CD8-positive, alpha-beta memory T cell (primary cell): Measurements from ENCODE around the gene USP22. TPM values are rescaled to one million over a fixed set of nuclear protein-coding genes. Genes with fewer than 3 reads are reported as not detected.
A peak's percentile ranks its signal among the peaks of the same experiment; 100 is the strongest.

Source experiments
- CTCF ChIA-PET: fragments of 350-600 bp; sonication (Branson Sonifier 250); formaldehyde crosslinking; loops from one replicate; lab custom pipeline; 2021; ENCODE audit warnings: antibody characterized with exemption; lab: Charles Lee
- POLR2A ChIA-PET: fragments of 350-600 bp; sonication (Branson Sonifier 250); formaldehyde crosslinking; loops from one replicate; lab custom pipeline; 2021; ENCODE audit warnings: antibody characterized with exemption; lab: Charles Lee
- DNase-seq, 5 donors: peaks; one replicate each; pipeline versions ENCODE4 v3.0.0 to v3.0.0-alpha.2; 2020 to 2022; ENCODE audit warnings: mixed read lengths in 1 of 5
- H3K27ac ChIP-seq: one replicate; pipeline ENCODE4 v1.7.0; 2013; ENCODE audit warnings: low read depth, mild to moderate bottlenecking, low read length, moderate library complexity
- H3K27me3 ChIP-seq: 2 replicates; pipeline ENCODE4 v1.7.0; 2013; ENCODE audit warnings: low read length, mild to moderate bottlenecking; ENCODE audit not compliant: insufficient read depth, poor library complexity, severe bottlenecking
- H3K36me3 ChIP-seq: 2 replicates; pipeline ENCODE4 v1.7.0; 2013; ENCODE audit warnings: mild to moderate bottlenecking, low read length, moderate library complexity; ENCODE audit not compliant: insufficient read depth
- H3K4me1 ChIP-seq: 2 replicates; pipeline ENCODE4 v1.7.0; 2013; ENCODE audit warnings: mild to moderate bottlenecking, low read length, moderate library complexity; ENCODE audit not compliant: insufficient read depth
- H3K4me3 ChIP-seq: 2 replicates; pipeline ENCODE4 v1.7.0; 2013; ENCODE audit warnings: mild to moderate bottlenecking, low read length
- H3K9me3 ChIP-seq: 2 replicates; pipeline ENCODE4 v1.7.0; 2013; ENCODE audit warnings: mild to moderate bottlenecking, low read length
- H3K27ac Mint-ChIP-seq, 8 donors: one replicate each; pipeline ENCODE4 v1.8.0; 2020 to 2021; ENCODE audit warnings: mixed read lengths in 8 of 8, mild to moderate bottlenecking in 6 of 8, inconsistent platforms in 3 of 8, moderate library complexity in 3 of 8
- H3K27me3 Mint-ChIP-seq, 2 donors: one replicate each; pipeline ENCODE4 v1.8.0; 2020 to 2021; ENCODE audit warnings: mixed read lengths in 2 of 2, mild to moderate bottlenecking in 1 of 2, moderate library complexity in 1 of 2
- H3K36me3 Mint-ChIP-seq, 3 donors: one replicate each; pipeline ENCODE4 v1.8.0; 2020 to 2021; ENCODE audit warnings: mixed read lengths in 3 of 3, inconsistent platforms in 1 of 3, mild to moderate bottlenecking in 1 of 3
- H3K4me1 Mint-ChIP-seq, 3 donors: one replicate each; pipeline ENCODE4 v1.8.0; 2020 to 2021; ENCODE audit warnings: mixed read lengths in 3 of 3, inconsistent platforms in 1 of 3, mild to moderate bottlenecking in 1 of 3
- H3K4me3 Mint-ChIP-seq, 7 donors: one replicate each; pipeline ENCODE4 v1.8.0; 2020 to 2021; ENCODE audit warnings: mixed read lengths in 7 of 7, mild to moderate bottlenecking in 6 of 7, moderate library complexity in 4 of 7, inconsistent platforms in 2 of 7
- H3K9me3 Mint-ChIP-seq, 5 donors: one replicate each; pipeline ENCODE4 v1.8.0; 2020 to 2022; ENCODE audit warnings: mixed read lengths in 5 of 5, mild to moderate bottlenecking in 3 of 5, moderate library complexity in 2 of 5, inconsistent platforms in 1 of 5
- polyA plus RNA-seq: library from polyadenylated mRNA; unstranded; fragments of 300-500 nt; fragmentation: Illumina TruSeq; gene quantifications from one replicate; pipeline ENCODE4 v1.2.3, GENCODE V29; 2021
- total RNA-seq, 2 experiments: library from RNA; stranded (reverse); gene quantifications; one replicate each; pipeline ENCODE4 v1.2.3, GENCODE V29; 2021

The USP22 gene
- total and polyA plus RNA-seq, 3 experiments from 2014 or later, result 34.5 to 154 (median 146) TPM

DNA sequence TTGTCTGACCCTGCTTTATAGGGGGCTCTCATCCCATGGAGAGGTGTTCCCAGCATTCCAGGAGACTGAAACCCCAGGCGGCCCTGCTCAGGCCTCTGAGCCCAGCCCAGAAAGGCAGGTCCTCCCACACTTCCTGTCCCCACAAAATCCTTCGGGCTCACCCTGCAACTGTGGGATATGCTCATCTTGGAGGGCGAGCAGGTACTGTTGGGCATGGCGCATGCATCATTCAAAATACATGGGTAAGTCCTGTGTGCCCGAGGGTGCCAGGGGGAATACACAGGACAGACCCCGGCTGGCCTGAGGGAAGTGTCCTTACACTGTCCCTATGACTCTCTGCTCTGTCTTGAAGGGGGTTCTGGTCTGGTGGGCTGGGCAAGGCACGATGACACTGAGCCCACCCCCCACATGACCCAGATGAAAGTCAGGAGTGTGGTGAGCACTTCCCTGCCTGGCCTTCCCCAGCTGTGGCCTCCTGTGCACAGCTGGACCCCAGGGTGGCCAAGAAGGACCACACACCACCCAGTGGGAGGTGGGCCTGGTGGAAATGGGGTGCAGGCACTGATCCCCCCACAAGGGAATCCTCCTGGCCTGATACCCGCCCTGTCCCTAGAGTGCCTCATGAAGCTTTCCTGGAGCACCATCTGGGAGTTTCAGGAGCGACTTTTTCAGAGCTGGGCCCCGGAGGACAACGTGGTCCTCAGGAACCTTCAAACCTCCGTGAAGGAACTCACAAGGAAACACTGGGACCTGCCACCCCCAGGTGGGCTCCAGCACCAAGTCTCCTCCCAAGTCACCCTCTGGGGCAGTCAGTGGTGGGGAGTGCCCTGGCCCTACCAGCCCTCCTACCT lies 46.7 kb downstream of the USP22 start:
- peaks cover 6% of the 10 kb centered on the region for H3K4me1 ChIP-seq
- H3K4me1 Mint-ChIP-seq, result peaks cover 6 to 17% (median 15%) of the 10 kb centered on the region in 3 donors
- POLR2A ChIA-PET, result no interaction called here
- no peak overlapping the region for H3K27ac ChIP-seq
- CTCF ChIA-PET, result no interaction called here
- H3K9me3 Mint-ChIP-seq, result no peaks in the 10 kb centered on the region
- H3K36me3 ChIP-seq, result no peaks in the 10 kb centered on the region
- peak overlapping the region in 2 of 8 donors; percentile 57 to 64 for H3K27ac Mint-ChIP-seq
- no peaks in the 10 kb centered on the region for H3K27me3 Mint-ChIP-seq
- H3K36me3 Mint-ChIP-seq, result peaks cover 0 to 23% (median 0%) of the 10 kb centered on the region in 3 donors
- no peaks in the 10 kb centered on the region for H3K27me3 ChIP-seq
- H3K9me3 ChIP-seq, result no peaks in the 10 kb centered on the region
- H3K4me3 ChIP-seq, result no peak overlapping the region
- no peak overlapping the region for H3K4me3 Mint-ChIP-seq
- DNase-seq, result no peak

GRCh38 chr17:20995164-20995872 lies 47.5 kb downstream of the USP22 start:
- Mint-ChIP-seq H3K9me3 (no peaks in the 10 kb centered on the region), H3K27me3 (no peaks in the 10 kb centered on the region), H3K4me1 (peaks cover 6 to 17% (median 15%) of the 10 kb centered on the region in 3 donors), H3K27ac (no peak overlapping the region), H3K4me3 (no peak overlapping the region), H3K36me3 (peaks cover 0 to 16% (median 0%) of the 10 kb centered on the region in 3 donors)
- Histone ChIP-seq H3K27me3 (no peaks in the 10 kb centered on the region), H3K36me3 (no peaks in the 10 kb centered on the region), H3K4me1 (no peaks in the 10 kb centered on the region), H3K9me3 (no peaks in the 10 kb centered on the region), H3K4me3 (no peak overlapping the region), H3K27ac (no peak overlapping the region)
- POLR2A ChIA-PET, result no interaction called here
- CTCF ChIA-PET, result no interaction called here
- DNase-seq, result no peak

GRCh38 chr17:20994779-20995149 lies 48.0 kb downstream of the USP22 start:
- Histone ChIP-seq H3K27ac (no peak overlapping the region), H3K27me3 (no peaks in the 10 kb centered on the region), H3K4me3 (no peak overlapping the region), H3K36me3 (no peaks in the 10 kb centered on the region), H3K9me3 (no peaks in the 10 kb centered on the region), H3K4me1 (no peaks in the 10 kb centered on the region)
- H3K4me3 Mint-ChIP-seq, result no peak overlapping the region
- peaks cover 0 to 11% (median 0%) of the 10 kb centered on the region in 3 donors for H3K36me3 Mint-ChIP-seq
- ChIA-PET POLR2A (no interaction called here), CTCF (interaction anchor here (1.6 to 2.4 kb wide), 3 partner anchors 11 to 49 kb away, joined by 3 to 19 read pairs (median 13); partner anchors contain the start of gene USP22)
- peaks cover 6 to 14% (median 14%) of the 10 kb centered on the region in 3 donors for H3K4me1 Mint-ChIP-seq
- H3K27ac Mint-ChIP-seq, result no peak overlapping the region
- no peaks in the 10 kb centered on the region for H3K27me3 Mint-ChIP-seq
- no peak for DNase-seq
- H3K9me3 Mint-ChIP-seq, result no peaks in the 10 kb centered on the region

DNA sequence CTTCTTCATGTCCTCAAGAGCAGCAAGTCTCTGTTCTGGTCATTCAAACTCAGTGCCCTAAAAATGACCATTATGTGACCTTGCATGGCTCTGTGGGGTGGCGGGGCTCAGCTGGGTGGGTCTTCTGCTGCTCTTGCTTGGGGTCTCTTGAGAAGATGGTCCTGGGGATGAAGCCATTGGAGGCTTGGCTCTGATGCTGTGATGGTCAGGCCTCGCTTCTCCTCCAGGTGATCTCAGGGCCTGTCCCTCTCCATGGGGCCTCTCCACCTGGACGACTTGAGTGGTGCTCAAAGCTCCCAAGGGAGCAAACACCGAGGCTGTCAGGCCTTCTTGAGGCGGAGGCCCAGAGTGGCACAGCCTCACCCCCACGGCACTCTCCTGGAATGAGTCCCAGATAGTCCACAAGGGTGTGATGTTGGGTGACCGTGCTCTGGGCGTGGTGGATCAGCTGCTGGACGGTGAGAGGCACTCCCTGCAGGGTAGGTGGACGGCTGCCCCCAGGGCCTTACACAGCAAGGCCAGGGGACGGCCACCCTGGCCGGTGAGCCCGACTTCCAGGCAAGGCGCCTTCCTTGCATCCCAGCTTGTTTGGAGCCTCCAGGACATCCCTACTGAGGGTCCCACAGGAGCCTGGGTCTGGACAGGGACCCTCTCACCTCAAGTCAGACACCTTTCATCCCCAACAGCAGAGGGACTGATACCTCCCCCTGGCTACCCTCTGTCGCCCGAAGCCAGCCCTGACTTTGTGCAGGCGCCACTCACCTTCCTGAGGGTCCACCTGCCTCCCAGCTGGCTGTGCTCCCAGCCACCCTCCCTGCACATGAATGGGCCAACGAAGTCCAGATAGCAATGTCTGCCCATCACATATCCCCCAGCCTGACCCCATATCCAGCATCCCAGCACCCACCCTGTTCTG lies 48.7 kb downstream of the USP22 start:
- DNase-seq, result no peak
- Histone ChIP-seq H3K27me3 (no peaks in the 10 kb centered on the region), H3K9me3 (no peaks in the 10 kb centered on the region), H3K27ac (no peak overlapping the region), H3K4me3 (no peak overlapping the region), H3K4me1 (no peaks in the 10 kb centered on the region), H3K36me3 (no peaks in the 10 kb centered on the region)
- ChIA-PET POLR2A (no interaction called here), CTCF (interaction anchor here (1.6 to 2.4 kb wide), 4 partner anchors 12 to 49 kb away, joined by 3 to 19 read pairs (median 10); partner anchors contain the start of gene USP22)
- Mint-ChIP-seq H3K27me3 (no peaks in the 10 kb centered on the region), H3K4me3 (no peak overlapping the region), H3K27ac (no peak overlapping the region), H3K4me1 (peaks cover 5 to 7% (median 7%) of the 10 kb centered on the region in 3 donors), H3K36me3 (peaks cover 0 to 7% (median 0%) of the 10 kb centered on the region in 3 donors), H3K9me3 (no peaks in the 10 kb centered on the region)

GRCh38 chr17:20992987-20993862 lies 49.6 kb downstream of the USP22 start:
- Mint-ChIP-seq H3K4me1 (peaks cover 0 to 3% (median 0%) of the 10 kb centered on the region in 3 donors), H3K27me3 (no peaks in the 10 kb centered on the region), H3K36me3 (no peaks in the 10 kb centered on the region), H3K9me3 (no peaks in the 10 kb centered on the region), H3K4me3 (no peak overlapping the region), H3K27ac (peak overlapping the region in 1 of 8 donors; percentile 17)
- Histone ChIP-seq H3K27me3 (no peaks in the 10 kb centered on the region), H3K4me1 (no peaks in the 10 kb centered on the region), H3K27ac (no peak overlapping the region), H3K9me3 (no peaks in the 10 kb centered on the region), H3K4me3 (no peak overlapping the region), H3K36me3 (no peaks in the 10 kb centered on the region)
- DNase-seq, result peak; percentile 28 to 65 (median 40)
- ChIA-PET POLR2A (no interaction called here), CTCF (interaction anchor here (0.8 to 2.4 kb wide), 6 partner anchors 8 to 50 kb away, joined by 3 to 19 read pairs (median 6); partner anchors contain the start of gene USP22)

DNA sequence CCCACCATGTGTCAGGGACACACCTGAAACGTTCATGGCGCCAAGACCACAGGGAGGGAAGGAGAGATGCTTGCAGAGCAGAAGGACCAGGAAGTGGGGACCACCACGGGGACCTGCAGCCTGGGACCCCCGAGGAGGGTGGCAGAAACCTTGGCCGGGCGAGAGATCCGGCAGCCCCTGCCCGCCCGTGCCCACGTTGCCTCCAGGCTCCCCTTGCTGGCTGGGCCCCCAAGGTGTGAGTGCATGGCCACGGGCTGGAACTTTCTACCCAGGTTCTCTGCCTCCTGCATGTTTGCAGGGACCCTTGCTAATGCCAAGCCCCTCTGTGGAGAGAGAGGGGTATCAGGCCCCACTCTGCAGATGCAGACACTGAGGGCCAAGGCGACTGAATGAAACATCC lies 50.4 kb downstream of the USP22 start:
- no peak for DNase-seq
- H3K4me3 Mint-ChIP-seq, result no peak overlapping the region
- POLR2A ChIA-PET, result no interaction called here

More for the DNA sequence above, 50.4 kb downstream of the USP22 start:
- Mint-ChIP-seq H3K36me3 (no peaks in the 10 kb centered on the region), H3K9me3 (no peaks in the 10 kb centered on the region), H3K4me1 (peaks cover 0 to 3% (median 0%) of the 10 kb centered on the region in 3 donors), H3K27me3 (no peaks in the 10 kb centered on the region), H3K27ac (no peak overlapping the region)
- Histone ChIP-seq H3K27ac (no peak overlapping the region), H3K36me3 (no peaks in the 10 kb centered on the region), H3K4me3 (no peak overlapping the region), H3K27me3 (no peaks in the 10 kb centered on the region), H3K9me3 (no peaks in the 10 kb centered on the region), H3K4me1 (no peaks in the 10 kb centered on the region)
- CTCF ChIA-PET, result interaction anchor here (0.8 to 2.4 kb wide), 5 partner anchors 9 to 51 kb away, joined by 3 to 19 read pairs (median 6); partner anchors contain the start of gene USP22
